GM12873 (cell line): ENCODE measurements around the gene TEKT4.

Experiments
- TF ChIP-seq, protein P1 (sequence below): IDR thresholded peaks from 2 replicates; pipeline ENCODE4 v1.5.1; 2012; ENCODE audit warnings: low read depth, mild to moderate bottlenecking, moderate library complexity, low read length, control low read depth; ENCODE audit not compliant: insufficient read depth; ENCODE audit errors: missing control alignments

Gene TEKT4

DNA sequence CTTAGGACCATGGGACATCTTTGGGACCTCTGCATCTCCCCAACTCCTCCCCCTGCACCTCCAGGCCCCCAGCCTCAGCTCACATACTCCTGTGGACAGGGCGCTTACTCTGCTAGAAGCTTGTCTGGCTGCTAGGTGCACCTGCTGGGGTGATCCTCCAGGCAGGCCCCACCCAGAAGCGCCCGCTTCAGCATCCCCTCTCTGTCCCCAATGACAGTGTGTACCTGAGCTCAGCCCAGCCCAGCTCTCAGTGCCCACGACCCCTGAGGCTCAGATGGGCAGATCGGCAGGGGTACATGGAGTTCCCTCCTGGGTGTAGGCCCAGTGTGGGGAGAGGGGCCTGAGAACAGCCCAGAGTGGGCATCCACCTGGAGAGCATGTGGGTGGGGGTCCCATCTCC lies 5.9 kb downstream of the TEKT4 start:
- TF ChIP-seq, protein P1, sequence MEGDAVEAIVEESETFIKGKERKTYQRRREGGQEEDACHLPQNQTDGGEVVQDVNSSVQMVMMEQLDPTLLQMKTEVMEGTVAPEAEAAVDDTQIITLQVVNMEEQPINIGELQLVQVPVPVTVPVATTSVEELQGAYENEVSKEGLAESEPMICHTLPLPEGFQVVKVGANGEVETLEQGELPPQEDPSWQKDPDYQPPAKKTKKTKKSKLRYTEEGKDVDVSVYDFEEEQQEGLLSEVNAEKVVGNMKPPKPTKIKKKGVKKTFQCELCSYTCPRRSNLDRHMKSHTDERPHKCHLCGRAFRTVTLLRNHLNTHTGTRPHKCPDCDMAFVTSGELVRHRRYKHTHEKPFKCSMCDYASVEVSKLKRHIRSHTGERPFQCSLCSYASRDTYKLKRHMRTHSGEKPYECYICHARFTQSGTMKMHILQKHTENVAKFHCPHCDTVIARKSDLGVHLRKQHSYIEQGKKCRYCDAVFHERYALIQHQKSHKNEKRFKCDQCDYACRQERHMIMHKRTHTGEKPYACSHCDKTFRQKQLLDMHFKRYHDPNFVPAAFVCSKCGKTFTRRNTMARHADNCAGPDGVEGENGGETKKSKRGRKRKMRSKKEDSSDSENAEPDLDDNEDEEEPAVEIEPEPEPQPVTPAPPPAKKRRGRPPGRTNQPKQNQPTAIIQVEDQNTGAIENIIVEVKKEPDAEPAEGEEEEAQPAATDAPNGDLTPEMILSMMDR, result no peak

DNA sequence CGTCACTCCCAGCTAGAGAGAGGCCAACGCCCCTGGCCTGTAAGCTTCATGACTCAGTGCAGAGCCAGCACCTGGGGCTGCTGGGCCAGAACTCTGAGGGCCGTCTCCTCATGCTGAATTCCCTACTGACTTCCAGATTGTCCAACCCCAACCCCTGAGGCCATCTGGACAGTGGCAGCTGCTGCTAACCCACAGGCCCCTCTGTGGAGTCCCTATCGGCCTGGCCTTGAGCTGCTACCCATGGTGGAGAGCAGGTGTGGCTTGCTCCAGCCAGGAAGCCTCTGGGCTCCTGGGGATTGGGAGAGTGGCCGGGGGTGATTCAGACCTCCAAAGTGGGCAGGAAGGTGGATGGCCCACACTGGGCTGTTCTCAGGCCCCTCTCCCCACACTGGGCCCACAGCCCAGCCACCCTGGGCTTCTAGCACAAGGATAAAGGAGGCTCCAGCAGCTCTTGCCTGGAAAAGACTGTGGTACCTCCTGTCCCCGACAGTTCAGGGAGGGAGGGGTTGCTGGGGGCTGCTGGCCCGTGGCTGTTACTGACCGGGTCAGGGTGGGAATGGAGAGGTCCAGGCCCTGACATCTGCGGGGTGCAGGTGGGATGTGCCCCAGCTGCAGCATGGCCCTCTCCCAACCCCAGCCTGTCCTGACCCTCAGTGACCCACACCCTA lies 8.2 kb downstream of the TEKT4 start:
- TF ChIP-seq, protein P1, result no peak

DNA sequence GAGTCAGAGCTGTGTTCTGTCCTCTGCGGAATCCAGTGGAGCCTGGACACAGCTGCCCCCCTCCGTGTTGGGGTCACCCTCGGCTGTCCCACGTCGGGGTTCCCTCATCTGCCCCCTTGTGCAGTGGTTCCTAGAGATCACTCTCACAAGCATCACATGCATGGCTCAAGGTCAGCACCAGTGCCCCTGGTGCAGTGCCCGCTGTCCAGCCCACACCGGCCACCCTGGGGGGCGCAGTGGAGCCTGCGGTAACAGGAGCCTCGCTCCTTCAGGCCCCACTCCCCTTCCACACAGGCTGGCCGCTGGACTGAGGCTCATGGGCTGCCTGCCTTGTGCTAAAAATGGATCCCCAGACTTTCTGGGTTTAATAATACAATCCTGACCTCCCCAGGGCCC lies 8.8 kb downstream of the TEKT4 start:
- TF ChIP-seq, protein P1, result no peak

DNA sequence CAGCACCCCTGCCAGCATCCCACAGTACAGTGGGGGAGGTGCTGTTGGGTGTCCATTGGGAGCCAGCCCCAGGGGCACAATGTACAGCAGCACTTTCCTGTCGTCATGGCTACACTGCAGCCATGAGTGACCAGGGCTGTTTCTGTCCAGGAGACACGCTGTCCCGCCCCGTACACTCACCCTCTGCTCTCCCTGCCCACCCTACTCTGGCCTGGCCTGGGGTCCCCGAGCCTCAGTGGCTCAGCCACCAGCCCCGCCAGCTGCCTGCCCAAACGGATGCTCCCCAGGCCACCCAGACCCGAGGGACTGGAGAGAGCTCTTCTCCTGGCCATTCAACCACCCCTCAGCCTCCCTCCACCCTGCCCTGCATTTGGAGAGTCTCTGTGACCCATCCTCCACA lies 9.3 kb downstream of the TEKT4 start:
- TF ChIP-seq, protein P1, result no peak

- TF ChIP-seq, protein P1, result no peak
Measured at GRCh38 chr2:94881070-94881469, 9.8 kb downstream of the TEKT4 start.

GRCh38 chr2:94890234-94890633 lies 19.0 kb downstream of the TEKT4 start:
- TF ChIP-seq, protein P1, result no peak

GRCh38 chr2:94923196-94923595 lies 52.0 kb downstream of the TEKT4 start:
- TF ChIP-seq, protein P1, result no peak
